ENCODE measurements around the gene TMPRSS12. TPM values are rescaled to one million over a fixed set of nuclear protein-coding genes. Genes with fewer than 3 reads are reported as not detected.
"Not testable (repeated sequence)": the region's sequence is repeated elsewhere in the genome, so short reads cannot be mapped to it uniquely, and the experiment has no call there.

The TMPRSS12 gene
- total RNA-seq (2014; rRNA removed; shearing (Covaris generic)), result not detected in 2 replicates

GRCh38 chr12:50842637-50843493 is at the start of gene TMPRSS12:
Gene TMPRSS12, plus strand, starts transcription at chr12:50842926. Its CDS starts 39 bp downstream, at chr12:50842965.
- DNase-seq (ENCODE audit: low read depth), result no peak

GRCh38 chr12:50799908-50800307 is 42.8 kb upstream of the TMPRSS12 start:
- no peak for DNase-seq (ENCODE audit: low read depth)

GRCh38 chr12:50803230-50803875 is 39.4 kb upstream of the TMPRSS12 start:
- no peak for DNase-seq (ENCODE audit: low read depth)

GRCh38 chr12:50806176-50806575 is 36.5 kb upstream of the TMPRSS12 start:
- DNase-seq (ENCODE audit: low read depth), result no peak

- DNase-seq (ENCODE audit: low read depth), result not testable (repeated sequence)
Observed at GRCh38 chr12:50809131-50809530, 33.6 kb upstream of the TMPRSS12 start.

GRCh38 chr12:50814921-50815320 is 27.8 kb upstream of the TMPRSS12 start:
- DNase-seq (ENCODE audit: low read depth), result not testable (repeated sequence)

DNA sequence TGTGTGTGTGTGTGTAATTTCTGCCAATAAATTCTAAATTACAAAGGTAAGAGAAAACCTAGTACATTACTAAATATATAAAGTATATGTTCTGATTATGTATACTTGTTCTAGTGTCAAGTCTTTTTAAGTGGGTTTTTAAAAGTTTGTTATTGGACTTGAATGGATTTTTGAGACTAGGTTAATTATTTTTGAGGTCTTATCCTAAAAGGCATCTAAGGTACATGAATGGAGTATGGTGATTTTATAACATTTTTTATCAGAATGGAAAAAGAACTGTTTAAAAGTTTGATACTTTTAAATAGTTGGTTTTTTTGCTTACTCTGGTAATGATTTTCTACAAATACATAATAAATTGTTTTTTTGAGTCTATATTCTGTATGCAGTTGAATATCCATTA is 22.5 kb upstream of the TMPRSS12 start:
- no peak for DNase-seq (ENCODE audit: low read depth)

GRCh38 chr12:50822082-50822481 is 20.6 kb upstream of the TMPRSS12 start:
- no peak for DNase-seq (ENCODE audit: low read depth)

DNA sequence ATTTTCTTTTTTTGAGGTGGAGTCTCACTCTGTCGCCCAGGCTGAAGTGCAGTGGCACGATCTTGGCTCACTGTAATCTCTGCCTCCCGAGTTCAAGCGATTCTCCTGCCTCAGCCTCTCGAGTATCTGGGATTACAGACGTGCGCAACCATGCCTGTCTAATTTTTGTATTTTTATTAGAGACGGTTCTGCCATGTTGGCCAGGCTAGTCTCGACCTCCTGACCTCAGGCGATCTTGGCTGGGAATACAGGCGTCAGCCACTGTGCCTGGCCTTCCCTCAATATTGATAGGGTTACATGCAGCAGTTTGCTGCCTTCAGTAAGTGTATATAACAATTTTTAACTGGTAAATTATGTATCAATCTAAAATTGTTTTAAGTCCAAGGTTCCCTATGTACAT is 19.0 kb upstream of the TMPRSS12 start:
- DNase-seq (ENCODE audit: low read depth), result not testable (repeated sequence)

GRCh38 chr12:50824914-50825313 is 17.8 kb upstream of the TMPRSS12 start:
- no peak for DNase-seq (ENCODE audit: low read depth)

GRCh38 chr12:50825372-50825838 is 17.3 kb upstream of the TMPRSS12 start:
- DNase-seq (ENCODE audit: low read depth), result peak; percentile 25

DNA sequence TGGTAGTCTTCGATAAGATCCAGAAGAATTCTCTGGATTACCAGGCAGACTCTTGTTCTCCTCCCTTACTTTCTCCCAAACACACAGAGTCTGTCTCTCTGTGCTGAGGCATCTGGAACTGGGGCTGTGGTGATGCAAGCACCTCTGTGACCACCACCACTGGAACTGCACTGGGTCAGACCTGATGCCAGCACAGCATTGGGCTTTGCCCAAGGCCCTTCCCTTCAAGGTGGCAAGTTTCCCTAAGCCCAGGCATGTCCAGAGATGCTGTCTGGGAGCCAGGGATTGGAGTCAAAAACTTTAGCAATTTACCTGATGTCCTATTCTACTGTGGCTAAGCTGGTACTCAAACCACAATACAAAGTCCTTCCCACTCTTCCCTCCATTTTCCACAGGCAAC is 14.6 kb upstream of the TMPRSS12 start:
- DNase-seq (ENCODE audit: low read depth), result no peak

GRCh38 chr12:50828886-50829285 is 13.8 kb upstream of the TMPRSS12 start:
- no peak for DNase-seq (ENCODE audit: low read depth)

GRCh38 chr12:50833801-50834200 is 8.9 kb upstream of the TMPRSS12 start:
- not testable (repeated sequence) for DNase-seq (ENCODE audit: low read depth)

DNA sequence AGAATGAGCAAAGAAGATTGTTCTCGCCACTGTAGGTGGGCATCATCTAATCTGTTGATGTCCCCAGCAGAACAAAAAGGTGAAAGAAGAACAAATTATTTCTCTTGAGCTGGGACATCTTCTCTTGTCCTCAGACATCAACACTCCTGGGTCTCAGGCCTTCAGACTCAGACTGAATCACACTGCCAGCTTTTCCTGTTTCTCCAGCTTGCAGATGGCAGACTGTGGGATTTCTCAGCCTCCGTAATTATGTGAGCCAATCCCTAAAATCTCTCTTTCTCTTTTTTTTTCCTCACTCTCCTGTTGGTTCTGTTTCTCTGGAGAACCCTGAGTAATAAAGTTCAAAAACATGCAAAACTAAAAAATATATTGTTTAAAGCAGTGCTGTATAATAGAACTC is 3.7 kb upstream of the TMPRSS12 start:
- no peak for DNase-seq (ENCODE audit: low read depth)

GRCh38 chr12:50840809-50841487 is 1.8 kb upstream of the TMPRSS12 start:
- DNase-seq (ENCODE audit: low read depth), result no peak

DNA sequence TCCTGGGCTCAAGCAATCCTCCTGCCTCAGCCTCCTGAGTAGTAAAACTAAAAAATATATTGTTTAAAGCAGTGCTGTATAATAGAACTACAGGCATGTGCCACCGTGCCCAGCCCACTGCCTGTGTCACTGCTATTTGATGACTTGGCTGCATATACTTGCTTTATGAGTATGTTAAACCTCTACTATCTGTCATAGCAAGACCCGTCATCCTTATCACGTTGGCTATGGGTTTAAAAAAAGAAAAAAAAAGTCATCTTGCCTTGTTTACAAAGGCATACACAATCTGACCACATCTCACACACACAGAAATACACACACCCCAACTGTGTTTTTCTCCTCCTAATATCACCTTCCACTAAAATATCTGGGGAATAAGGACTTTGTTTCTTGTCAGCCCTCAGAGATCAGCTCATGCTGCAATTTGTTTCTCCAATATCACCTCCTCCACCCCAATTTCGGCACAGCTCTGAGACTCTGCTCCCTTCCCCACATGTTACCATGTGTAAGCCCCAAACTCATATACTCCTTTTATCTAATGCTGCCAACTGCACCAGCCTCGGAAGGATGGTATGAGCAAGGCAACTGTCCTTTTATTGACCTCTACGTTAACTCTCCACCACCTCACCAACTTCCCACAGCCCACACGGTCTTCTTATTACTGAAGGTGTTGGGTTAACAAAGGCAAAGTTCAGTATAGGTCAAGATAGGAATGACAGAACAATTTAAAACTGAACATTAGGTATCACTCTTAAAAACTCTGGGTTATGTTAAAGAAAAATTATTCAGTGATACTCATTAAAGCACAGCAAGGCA is 802 bp upstream of the TMPRSS12 start:
- DNase-seq (ENCODE audit: low read depth), result no peak

- DNase-seq (ENCODE audit: low read depth), result no peak
Observed at GRCh38 chr12:50845021-50845647, 2.4 kb downstream of the TMPRSS12 start.

DNA sequence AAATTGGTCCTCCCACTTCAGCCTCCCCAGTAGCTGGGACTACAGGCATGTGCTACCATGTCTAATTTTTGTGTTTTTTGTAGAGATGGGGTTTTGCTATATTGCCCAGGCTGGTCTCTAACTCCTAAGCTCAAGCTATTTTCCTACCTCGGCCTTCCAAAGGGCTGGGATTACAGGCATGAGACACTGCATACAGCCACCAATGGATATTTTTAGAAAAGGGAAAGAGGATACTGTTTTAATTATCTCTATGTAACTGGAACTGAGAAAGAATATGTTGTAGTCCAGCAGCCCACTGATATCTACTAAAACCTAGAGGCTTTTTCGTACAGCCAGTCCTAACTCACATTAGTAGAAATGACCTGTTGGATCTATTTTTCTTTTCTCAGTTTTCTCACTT is 6.2 kb downstream of the TMPRSS12 start:
- DNase-seq (ENCODE audit: low read depth), result no peak

DNA sequence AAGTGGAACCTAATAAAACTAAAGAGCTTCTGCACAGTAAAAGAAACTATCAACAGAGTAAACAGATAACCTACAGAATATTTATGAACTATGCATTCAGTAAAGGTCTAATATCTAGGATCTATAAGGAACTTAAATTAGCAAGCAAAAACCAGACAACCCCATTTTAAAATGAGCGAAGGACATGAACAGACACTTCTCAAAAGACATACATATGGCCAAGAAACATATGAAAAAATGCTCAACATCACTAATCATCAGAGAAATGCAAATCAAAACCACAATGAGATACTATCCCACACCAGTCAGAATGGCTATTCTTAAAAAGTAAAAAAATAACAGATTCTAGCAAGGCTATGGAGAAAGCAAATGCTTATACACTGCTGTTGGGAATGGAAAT is 12.5 kb downstream of the TMPRSS12 start:
- DNase-seq (ENCODE audit: low read depth), result not testable (repeated sequence)

DNA sequence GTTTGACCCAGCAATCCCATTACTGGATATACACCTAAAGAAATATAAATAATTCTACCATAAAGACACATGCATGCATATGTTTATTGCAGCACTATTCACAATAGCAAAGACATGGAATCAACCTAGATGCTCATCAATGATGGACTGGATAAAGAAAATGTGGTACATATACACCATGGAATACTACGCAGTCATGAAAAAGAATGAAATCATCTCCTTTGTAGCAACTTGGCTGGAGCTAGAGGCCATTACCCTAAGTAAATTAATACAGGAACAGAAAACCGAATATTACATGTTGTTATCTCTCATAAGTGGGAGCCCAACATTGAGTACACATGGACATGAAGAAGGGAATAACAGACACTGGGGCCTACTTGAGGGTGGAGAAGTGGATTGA is 13.0 kb downstream of the TMPRSS12 start:
- DNase-seq (ENCODE audit: low read depth), result not testable (repeated sequence)
